Keratinocyte (primary cell): ENCODE results near the gene VSIR.

Experiments used
- EZH2 ChIP-seq: IDR thresholded peaks from one replicate; pipeline ENCODE4 v1.6.1; 2012; ENCODE audit warnings: inconsistent platforms, mild to moderate bottlenecking, low read length, moderate library complexity
- TF ChIP-seq, protein P1 (sequence below), 3 experiments: IDR thresholded peaks in 1 of 3; conservative IDR thresholded peaks in 1 of 3; optimal IDR thresholded peaks in 1 of 3; 2 replicates in 2 of 3; 3 replicates in 1 of 3; pipeline versions ENCODE3 to v1.5.1; 2011; ENCODE audit warnings: low read length in 3 of 3, mild to moderate bottlenecking in 3 of 3, moderate library complexity in 2 of 3, control low read depth in 1 of 3, inconsistent platforms in 1 of 3; ENCODE audit not compliant: insufficient read depth in 2 of 3; ENCODE audit errors: extremely low read depth in 1 of 3

DNA sequence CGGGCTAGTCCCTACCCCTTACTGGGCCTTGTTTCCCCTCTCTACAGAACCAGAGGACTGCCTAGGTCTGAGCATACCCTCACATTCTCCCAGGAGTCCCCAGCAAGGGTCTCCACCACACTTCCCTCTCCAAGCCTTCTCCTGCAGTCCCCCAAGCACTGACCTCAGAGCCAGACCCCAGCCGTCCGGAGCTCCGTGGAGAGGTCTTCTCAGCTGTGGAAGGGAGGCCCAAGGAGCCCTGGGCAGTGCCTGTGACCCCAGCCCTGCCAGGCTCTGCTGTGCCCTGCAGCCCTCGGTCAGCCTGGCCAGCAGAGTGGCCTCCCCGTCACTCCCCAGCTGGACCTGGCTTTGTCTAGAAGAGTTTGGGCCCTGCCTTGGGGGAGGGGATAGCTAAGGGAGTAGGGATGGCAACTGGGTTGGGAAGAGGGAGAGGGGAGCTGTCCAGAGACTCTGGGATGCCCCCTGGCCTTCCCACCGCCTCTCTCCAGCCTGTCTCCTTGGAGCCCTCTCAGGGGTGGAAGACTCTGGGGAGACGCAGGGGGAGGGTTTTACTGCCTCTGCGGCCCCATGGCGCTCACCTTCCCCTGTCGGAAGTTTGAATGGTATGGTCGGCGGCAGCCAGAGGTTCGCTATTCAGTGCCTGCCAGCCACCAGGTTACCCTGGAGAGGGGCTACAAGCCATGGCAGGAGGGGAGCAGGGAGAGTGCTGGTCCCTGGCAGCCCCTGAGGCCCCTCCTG is 53.7 kb downstream of the VSIR start, which contains the start of gene C10orf105:
- TF ChIP-seq, protein P1, sequence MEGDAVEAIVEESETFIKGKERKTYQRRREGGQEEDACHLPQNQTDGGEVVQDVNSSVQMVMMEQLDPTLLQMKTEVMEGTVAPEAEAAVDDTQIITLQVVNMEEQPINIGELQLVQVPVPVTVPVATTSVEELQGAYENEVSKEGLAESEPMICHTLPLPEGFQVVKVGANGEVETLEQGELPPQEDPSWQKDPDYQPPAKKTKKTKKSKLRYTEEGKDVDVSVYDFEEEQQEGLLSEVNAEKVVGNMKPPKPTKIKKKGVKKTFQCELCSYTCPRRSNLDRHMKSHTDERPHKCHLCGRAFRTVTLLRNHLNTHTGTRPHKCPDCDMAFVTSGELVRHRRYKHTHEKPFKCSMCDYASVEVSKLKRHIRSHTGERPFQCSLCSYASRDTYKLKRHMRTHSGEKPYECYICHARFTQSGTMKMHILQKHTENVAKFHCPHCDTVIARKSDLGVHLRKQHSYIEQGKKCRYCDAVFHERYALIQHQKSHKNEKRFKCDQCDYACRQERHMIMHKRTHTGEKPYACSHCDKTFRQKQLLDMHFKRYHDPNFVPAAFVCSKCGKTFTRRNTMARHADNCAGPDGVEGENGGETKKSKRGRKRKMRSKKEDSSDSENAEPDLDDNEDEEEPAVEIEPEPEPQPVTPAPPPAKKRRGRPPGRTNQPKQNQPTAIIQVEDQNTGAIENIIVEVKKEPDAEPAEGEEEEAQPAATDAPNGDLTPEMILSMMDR (optimal IDR thresholded peaks at IDR 0.05 in 1 of 3, IDR thresholded peaks at IDR 0.05 in 1 of 3, conservative IDR thresholded peaks at IDR 0.05 in 1 of 3; ENCODE audit: extremely low read depth in 1 of 3, insufficient read depth in 2 of 3, low read length in 3 of 3): no peak
- no peak for TF ChIP-seq EZH2
